Ammon's horn (tissue), 1 donor: ENCODE measurements around the gene VASH2.
"Not testable (repeated sequence)": the region's sequence is repeated elsewhere in the genome, so short reads cannot be mapped to it uniquely, and the experiment has no call there.

ENCODE experiments used
- DNase-seq: peaks from one replicate; pipeline ENCODE4 v3.0.0-alpha.2; 2016; ENCODE audit warnings: low spot score

The VASH2 gene

DNA sequence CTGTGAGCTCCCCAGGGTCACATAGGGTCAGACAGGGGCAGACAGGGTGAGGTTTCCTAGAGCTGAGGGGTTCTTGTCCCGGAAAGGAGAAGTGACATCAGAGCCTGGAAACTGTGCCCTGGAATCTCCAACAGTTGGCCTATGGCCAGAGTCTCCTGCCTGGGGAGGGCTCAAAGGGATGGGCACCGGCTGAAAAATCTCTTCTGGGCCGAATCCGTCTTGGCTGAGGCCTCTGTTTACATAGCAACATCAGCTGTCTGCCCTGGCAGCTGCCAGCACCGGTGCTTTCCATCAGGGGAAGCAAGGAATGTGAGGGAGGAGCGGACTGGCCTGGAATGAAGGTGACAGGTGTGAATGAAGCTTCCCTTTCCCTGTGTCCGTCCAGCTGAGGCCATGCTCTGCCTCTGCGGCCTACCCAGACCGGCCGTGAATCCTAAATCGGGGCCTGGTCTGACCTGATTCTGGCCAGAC lies 30.7 kb downstream of the VASH2 start:
- no peak for DNase-seq

DNA sequence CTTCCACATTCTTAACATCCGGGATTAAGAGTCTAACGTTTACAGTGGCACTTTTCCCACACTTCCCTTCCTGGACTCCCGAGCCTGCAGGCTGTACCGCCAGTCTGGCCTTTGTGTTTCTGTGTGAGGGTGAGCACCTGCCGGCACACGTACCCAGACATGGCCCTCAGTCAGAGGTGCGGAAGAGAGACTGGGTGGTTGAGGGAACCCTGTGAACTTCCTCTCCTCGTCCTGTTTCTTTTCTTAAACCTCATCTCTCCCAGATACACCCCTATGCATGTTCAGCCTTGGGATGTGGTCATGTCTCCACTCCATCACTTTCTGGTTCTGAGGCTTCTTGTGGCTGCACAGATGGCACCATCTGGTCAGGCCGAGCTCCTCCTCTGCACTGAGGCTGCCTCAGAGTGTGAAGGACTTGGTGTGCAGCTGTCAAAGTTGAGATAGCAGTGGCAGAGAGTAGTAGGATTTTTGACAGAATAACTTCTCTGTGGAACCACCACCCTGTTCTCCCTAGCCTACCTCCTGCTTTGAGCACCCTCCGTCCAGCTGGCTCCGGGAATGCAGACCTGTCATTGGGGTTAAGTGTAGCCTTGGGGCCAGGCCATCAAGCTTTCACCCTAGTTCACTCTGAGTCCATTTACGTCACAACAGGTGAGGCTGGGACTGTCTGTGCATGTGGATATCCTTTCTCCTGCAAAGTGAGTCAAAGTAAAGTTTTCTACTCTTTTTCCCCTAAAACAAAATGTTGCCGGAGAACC lies 31.4 kb downstream of the VASH2 start:
- no peak for DNase-seq

DNA sequence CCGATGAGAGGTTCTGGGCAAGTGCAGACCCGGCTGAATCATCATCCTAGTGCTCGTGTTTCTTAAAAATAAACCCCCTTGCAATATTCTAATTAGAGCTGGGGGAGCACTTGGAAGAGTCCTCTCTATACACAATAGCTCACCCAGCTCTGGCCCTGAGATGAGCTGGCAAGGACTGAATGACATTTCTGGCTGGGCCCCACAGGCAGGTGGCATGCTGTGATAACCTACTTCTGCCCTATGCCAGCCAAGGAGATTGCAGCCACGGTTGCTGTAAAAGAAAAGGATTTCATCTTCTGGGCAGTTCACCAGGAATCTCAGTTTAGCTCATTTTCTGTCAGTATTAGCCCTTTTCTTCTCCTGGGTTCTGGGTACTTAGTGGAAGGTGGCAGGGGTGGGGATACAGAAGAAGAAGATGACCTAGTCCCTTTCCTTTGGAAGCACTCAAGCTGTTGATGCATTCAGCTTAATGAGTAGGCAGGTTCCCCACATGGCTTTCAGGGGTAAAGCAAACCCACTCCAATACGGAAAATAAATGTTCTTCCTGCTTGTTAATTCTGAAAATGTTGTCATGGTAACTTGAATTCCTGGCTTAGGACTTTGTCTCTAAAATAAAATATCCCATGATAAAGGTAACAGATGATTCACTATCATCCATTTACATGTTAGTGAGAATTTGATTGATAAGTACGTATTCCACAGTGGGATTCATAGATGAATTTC lies 32.2 kb downstream of the VASH2 start:
- DNase-seq, result peak; percentile 59

DNA sequence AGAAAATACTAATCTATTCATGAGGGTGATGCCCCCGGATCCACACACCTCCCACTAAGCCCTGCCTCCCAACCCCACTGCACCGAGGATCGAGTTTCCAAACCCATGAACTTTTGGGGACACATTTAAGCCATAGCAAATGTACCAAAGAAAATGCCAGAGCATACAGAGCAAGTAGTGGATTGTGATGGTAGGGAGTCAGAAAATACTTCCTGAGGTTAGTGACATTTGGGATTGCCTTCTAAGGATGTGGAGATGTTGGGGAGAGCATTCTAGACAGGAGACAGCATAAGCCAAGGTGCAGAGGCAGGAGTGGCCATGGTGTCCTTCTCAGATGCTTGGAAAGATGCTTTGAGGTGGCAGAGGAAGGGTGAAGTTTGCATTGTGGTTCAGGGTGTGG lies 33.1 kb downstream of the VASH2 start:
- no peak for DNase-seq

DNA sequence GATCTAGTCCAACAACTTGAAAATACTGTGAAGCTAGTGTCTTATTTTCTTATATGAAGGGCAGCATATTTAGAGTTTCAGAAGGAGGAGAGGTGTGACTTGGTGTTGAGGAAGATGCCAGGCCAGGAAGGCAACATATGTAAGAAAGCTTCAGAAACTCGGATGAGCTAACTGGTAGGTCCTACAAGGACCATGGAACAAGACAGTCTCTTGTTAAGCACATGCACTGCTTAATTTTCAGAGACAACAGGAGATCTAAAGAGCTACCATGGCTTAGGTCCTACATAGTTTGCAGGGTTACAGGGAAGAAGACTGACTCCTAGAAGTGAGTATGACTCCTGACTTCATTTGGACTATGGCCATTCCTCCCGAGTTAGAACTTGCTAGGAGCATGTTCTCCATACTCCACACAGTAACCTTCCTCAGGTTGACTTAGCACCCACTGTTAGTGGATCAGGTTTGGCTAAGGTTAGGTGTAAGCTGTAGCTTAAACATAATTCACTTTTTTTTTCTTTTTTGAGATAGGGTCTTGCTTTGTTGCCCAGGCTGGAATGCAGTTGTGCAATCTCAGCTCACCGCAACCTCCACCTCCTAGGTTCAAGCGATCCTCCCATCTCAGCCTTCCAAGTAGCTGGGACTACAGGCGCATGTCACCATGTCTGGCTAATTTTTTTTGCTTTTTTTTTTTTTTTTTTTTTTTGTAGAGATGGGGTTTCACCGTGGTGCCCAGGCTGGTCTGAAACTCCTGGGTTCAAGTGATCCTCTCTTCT lies 34.4 kb downstream of the VASH2 start:
- DNase-seq, result no peak

DNA sequence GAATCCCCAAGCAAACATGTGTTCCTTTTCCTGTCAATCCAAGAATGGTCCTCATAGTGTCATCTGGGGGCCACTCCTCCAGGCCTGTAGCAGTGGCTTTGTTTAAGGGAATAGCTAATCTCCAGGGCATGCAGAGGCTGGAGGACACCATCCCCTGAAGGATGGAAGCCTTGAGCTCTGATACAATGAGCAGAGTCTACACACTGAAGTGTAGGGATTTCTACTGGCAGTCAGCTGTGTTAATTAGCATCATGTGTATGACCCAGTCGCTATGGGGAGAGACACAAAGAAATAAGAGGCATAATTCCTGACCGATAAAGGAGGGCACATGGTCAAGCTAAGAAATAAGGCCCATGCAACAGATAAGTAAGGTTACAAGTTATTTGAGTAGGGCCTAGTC lies 36.2 kb downstream of the VASH2 start:
- DNase-seq, result no peak

DNA sequence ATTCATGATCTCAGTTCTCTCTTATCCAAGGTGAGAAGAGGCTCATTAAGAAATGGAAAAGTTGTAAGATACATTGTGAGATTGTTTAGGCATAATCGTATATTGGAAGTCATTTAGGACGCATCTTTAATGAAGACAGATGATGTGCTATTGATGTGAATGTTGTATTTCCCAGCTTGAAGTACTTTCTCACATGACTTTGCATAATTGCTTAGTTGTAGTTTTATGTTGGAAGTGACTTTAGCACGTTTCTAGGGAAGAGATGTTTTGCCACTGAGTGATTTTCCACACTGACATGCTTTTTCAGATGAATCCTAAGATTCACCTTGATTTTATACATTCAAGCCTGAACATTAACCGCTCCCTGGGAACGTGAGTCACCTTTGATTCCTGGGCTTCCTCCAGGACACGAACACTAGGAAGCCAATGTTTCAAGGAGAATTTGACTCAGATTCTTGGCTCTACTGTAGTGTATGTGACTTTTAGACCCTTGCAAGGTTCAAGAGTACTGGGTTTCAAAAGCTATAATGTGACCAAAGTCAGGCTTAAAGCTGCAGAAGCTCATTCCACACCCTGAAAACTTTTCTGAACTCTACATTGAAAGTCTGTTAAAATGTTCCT lies 37.5 kb downstream of the VASH2 start:
- DNase-seq, result no peak

DNA sequence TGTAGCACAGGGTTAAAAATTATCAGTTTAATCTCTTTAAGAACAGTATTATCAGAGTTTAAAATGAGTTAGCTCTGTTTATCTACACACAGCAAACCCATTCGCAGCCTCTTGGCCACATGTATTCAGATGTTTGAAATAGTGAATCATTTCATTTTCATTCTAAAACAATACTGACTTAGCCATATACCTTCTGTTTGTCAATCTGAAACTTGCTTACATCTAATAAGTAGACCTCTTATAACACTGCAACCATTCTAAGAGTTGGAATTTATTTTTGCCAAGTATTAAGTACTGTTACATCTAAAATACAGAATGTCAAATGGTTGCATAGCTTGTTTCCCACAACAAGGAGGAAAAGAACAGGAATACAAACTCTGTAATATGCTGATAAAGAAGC lies 39.9 kb downstream of the VASH2 start:
- no peak for DNase-seq

DNA sequence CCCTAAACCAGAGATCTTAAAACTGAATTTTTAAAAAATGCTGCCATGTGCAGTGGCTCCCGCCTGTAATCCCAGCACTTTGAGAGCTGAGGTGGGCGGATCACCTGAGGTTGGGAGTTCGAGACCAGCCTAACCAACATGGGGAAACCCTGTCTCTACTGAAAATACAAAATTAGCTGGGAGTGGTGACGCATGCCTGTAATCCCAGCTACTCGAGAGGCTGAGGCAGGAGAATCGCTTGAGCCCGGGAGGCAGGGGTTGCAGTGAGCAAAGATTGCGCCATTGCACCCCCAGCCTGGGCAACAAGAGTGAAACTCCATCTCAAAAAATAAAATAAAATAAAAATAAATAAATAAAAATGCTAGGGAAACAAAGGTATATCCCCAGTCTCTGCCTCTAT lies 43.6 kb downstream of the VASH2 start:
- not testable (repeated sequence) for DNase-seq

DNA sequence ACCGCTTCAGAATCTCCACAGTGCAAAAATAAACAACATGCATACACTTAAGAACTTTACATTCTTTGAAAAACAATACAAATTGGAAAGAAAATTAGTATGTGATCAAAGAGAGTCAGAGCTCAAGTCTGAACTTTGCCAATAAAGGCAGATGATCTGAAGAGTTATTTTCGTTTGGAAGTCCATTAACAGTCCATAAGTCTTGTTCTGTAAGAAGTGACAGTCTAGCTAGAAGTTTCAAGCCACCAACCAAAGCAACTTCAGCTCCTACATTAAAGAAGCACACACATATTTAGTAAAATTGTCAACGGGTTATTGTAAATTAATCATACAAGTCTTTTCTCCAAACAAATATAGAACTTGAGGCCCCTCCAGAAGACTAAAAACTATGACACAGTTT lies 44.6 kb downstream of the VASH2 start:
- DNase-seq, result no peak

DNA sequence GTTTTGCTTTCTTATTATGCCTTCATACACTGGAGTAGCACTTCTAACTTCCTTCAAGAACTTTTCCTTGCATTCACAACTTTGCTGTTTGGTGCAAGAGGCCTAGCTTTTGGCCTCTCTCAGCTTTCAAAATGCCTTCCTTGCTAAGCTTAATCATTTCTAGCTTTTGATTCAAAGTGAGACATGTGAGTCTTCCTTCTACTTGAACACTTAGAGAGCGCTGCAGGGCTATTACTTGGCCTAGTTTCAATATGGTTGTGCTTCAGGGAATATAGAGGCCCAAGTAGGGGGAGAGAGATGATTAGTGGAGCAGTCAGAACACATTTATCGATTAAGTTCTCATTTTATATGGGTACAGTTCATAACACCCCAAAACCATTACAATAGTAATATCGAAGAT lies 52.9 kb downstream of the VASH2 start:
- no peak for DNase-seq

DNA sequence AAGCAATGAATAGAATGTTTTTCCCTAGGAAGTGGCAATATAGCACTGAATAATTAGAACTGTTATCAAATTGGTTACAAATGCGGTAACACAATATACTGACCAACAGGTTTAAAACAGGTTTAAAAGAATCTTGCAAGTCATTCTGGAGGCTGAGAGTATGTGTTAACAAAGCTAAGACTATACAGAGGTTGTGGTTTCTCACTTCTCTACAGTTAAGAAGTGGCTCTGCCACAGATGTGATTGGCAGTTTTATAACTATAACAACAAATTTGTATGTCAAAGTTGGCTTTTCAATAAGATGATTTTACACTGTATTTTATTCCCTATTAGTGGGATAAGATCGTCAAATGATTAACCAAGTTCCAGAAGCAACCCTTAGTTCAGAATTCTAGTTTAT lies 58.2 kb downstream of the VASH2 start:
- DNase-seq, result no peak

DNA sequence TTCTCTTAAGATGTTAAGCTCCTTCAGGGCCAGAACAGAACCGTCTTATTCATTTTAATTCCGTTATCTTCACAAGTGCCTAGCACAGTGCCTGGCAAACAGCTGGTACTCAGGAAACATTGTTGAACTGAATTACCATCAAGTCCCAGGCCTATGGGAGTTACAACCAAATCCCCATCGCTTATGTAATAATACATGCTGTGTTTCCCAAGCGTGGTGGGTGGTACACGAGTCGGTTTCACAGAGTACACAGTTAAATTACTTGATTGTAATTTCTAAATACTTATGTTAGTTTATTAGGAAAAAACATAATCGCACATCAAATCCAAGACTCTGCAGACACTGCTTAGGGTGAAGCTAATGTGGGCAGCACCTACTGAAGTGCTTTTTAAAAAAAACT lies 64.3 kb downstream of the VASH2 start:
- DNase-seq, result peak; percentile 31

DNA sequence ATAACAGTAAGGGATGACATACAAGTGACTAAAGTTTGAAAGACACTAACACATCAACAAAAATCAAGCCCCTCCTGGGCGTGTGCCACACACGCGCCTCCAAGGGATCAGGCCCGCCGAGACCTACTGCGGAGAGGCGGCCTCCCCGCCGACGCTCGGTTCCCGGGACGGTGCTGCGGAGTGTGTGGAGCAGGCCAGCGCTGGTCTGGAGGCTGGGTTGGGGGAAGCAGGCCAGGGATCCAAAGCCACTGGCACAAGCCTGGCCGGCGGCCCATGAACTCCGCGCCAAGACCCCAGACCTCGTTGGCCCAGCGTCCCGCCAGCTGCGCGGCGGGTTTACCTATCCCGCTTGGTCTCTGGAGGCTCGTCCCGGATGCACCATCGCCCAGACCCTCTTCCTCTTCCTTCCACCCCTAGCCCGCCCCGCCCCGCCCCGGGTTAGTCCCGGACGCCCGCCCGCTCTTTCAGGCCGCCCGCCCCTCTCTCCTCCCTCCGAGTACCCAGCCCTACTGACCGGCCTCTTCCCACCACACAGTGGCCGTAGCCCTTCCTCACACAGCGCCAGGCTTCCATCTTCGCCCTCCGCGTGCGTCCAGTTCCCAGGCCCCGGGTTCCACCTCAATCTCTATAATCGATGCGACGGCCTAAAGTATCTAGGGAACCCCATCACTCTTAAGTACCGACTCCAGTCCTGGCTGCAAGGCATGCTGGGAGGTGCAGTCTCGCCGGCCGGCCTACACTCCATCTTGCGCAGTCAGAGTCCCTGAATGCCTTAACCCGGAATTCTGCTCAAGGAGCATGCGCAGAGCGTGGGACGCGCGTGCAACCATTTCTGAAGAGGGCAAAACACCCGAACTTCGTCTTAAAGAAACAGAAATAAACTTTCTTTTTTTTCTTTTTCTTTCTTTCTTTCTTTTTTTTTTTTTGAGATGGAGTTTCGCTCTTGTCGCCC lies 65.0 kb downstream of the VASH2 start, which contains the start of gene ANGEL2:
TSS of gene ANGEL2 (minus strand) at position 769 of the 952 bp plus-strand sequence. CDS start at position 573, 196 bp downstream.
- peak; percentile 99 for DNase-seq

DNA sequence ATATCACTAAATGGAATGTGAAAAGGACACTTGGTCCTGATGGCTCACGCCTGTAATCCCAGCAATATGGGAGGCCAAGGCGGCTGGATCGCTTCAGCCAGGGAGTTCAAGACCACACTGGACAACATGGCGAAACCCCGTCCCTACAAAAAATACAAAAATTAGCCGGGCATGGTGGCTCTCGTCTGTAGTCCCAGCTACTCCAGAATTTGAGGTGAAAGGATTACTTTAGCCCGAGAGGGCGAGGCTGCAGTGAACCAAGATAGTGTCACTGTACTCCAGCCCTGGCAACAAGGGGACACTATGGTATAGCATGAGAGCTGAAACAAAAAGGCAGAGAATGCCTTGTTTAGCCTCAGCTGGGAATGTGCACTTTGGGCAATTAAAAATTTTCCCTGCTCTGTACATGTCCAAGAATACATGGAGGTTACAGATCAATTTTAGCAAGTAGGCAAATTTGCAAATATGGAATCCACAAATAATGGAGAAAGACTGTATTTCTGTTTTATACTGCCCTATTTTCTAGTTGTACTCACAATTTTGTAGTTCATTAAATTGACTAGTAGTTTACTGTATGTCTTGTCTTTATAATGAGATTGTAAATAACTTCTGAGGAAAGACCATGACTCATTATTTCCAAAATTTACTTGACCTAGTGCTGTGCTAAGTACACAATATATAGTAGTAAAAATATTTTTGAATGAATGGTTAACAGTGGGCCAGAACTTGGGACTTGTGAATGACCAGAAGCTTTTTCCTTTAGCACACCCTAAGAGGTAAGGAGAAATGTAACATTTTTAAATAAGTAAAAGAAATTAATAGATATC lies 67.3 kb downstream of the VASH2 start:
- no peak for DNase-seq

DNA sequence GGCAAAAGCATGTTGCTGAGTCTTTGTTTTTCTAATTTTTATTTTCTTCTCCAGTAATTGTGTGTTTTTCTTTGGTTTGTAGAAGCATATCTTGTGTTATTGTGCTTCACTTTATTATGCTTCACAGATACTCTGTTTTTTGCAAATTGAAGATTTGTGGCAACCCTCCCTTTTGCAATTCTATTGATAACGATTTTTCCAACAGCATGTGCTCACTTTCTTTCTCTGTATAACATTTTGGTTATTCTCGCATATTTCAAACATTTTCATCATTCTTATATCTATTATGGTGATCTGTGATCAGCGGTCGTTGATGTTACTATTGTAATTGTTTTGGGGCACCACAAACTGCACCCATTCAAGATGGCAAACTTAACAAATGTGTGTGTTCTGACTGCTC lies 69.1 kb downstream of the VASH2 start:
- no peak for DNase-seq

DNA sequence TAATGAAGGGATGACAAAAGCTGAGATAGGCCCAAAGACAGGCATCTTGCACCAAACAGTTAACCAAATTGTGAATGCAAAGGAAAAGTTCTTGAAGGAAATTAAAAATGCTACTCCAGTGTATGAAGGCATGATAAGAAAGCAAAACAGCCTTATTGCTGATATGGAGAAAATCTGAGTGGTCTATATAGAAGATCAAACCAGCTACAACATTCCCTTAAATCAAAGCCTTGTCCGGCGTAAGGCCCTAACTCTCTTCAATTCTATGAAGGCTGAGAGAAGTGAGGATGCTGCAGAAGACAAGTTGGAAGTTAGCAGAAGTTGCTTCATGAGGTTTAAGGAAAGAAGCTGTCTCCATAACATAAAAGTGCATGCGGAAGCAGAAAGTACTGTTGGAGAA lies 69.7 kb downstream of the VASH2 start:
- no peak for DNase-seq

DNA sequence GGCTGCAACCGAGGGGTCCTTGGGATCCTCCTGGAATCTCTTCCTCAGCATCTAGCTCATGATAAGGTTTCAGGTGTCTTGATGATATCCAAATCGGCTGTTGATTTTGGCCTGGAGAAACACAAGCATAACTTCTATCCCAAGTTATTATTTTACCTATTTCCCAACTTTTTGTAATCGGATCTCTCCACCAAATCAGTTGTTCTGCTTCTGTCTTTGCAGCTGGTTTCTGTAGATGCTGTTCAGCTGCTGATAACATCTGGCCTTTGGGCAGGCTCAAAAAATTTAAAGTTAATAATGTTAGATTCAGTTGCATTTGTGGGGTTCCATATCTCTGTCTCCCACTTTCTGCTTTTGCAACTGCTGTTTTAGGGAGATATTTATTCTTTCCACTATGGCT lies 76.7 kb downstream of the VASH2 start:
- not testable (repeated sequence) for DNase-seq

DNA sequence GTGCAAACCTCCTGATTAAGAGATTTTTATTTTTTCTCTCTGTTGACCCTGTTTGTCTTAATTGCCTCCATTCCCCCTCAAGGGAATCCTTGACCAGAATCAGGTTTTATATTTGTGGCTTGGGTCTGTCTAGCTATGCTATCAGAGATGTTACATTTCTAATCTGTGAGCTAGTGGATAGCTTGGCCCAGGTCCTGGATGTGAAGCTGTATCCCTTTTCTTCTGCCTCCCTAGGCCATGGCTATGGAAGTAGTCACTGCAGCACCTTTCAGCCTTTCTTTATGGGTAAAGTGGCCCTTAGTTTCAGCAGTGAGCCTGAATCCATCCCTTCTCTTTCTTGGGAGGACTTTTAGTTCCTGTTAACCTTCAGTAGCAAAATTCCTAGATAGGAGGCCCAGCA lies 82.3 kb downstream of the VASH2 start:
- DNase-seq, result no peak

DNA sequence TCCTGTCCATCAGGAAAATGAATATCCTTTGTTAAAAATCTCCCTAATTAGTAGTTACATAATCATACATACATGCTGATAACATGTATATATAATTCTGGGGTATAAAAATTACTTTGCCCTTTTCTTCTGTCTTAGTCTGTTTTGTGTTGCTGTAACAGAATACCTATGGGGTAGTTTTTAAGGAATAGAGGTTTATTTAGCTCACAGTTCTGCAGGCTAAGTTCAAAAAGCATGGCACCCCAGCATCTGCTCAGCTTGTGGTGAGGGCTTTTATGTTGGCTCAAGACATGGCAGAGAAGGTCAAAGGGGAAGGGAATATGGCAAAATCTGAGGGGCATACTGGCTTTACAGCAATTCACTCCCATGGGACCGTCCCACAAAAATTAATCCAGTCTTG lies 84.4 kb downstream of the VASH2 start:
- DNase-seq, result no peak
